Measurements from ENCODE around the gene CERS6. TPM values are rescaled to one million over a fixed set of nuclear protein-coding genes. Genes with fewer than 3 reads are reported as not detected.

CERS6 gene
- total and polyA plus RNA-seq, 4 donors: 4.2 to 20.4 (median 10.1) TPM

GRCh38 chr2:168536925-168537466 is 80.9 kb downstream of the CERS6 start:
- no peak for TF ChIP-seq YY1 (IDR thresholded peaks at IDR 0.05)
- TF ChIP-seq HNF4A (conservative IDR thresholded peaks at IDR 0.05): no peak
- no peak for TF ChIP-seq HNF4G (IDR thresholded peaks at IDR 0.05)
- no peak for TF ChIP-seq RAD21 (IDR thresholded peaks at IDR 0.05)
- no peak for TF ChIP-seq EGR1 (IDR thresholded peaks at IDR 0.05; ENCODE audit: low read depth in 2 of 2)
- no peak for TF ChIP-seq SP1 (IDR thresholded peaks at IDR 0.05)
- TF ChIP-seq RXRA (IDR thresholded peaks at IDR 0.05): no peak
- TF ChIP-seq MAX (IDR thresholded peaks at IDR 0.05): no peak
- no peak for TF ChIP-seq CTCF (IDR thresholded peaks at IDR 0.05; ENCODE audit: low read depth, low read length, missing input control)
- no peak for TF ChIP-seq GABPA (IDR thresholded peaks at IDR 0.05 in 1 of 2, conservative IDR thresholded peaks at IDR 0.05 in 1 of 2)
- Histone ChIP-seq H3K27me3 (ENCODE audit: control insufficient read depth in 4 of 4, insufficient read depth in 4 of 4, low read length in 3 of 4) (no peaks in the 10 kb centered on the region), H3K4me3 (ENCODE audit: low read depth in 1 of 3, low read length in 3 of 3) (no peak overlapping the region), H3K9me3 (ENCODE audit: control insufficient read depth in 4 of 4, low read length in 3 of 4) (peaks cover 0 to 12% (median 4%) of the 10 kb centered on the region in 4 donors), H3K9ac (ENCODE audit: low read depth in 1 of 2, low read length in 2 of 2) (no peak overlapping the region), H3K27ac (ENCODE audit: low read depth in 1 of 2, low read length in 2 of 2) (no peak overlapping the region), H3K4me1 (ENCODE audit: control insufficient read depth in 4 of 4, insufficient read depth in 4 of 4, low read length in 3 of 4) (peaks cover 0 to 3% (median 0%) of the 10 kb centered on the region in 4 donors), H3K36me3 (ENCODE audit: control insufficient read depth in 4 of 4, insufficient read depth in 3 of 4, low read depth in 1 of 4, low read length in 3 of 4) (no peaks in the 10 kb centered on the region)
- 85% methylated on average over 2 of the region's 2 CpGs for WGBS
- no peak for DNase-seq (ENCODE audit: low spot score)

- H3K9ac ChIP-seq (ENCODE audit: low read depth in 1 of 2, low read length in 2 of 2): no peak overlapping the region
- H3K27me3 ChIP-seq (ENCODE audit: control insufficient read depth in 4 of 4, insufficient read depth in 4 of 4, low read length in 3 of 4): no peaks in the 10 kb centered on the region
- H3K4me1 ChIP-seq (ENCODE audit: control insufficient read depth in 4 of 4, insufficient read depth in 4 of 4, low read length in 3 of 4): peaks cover 0 to 3% (median 0%) of the 10 kb centered on the region in 4 donors
- no peak for DNase-seq (ENCODE audit: low spot score)
- no peaks in the 10 kb centered on the region for H3K36me3 ChIP-seq (ENCODE audit: control insufficient read depth in 4 of 4, insufficient read depth in 3 of 4, low read depth in 1 of 4, low read length in 3 of 4)
- WGBS: 100% methylated on average over 1 of the region's 1 CpG
- TF ChIP-seq JUND (IDR thresholded peaks at IDR 0.05): no peak
- no peak for TF ChIP-seq RAD21 (IDR thresholded peaks at IDR 0.05)
- TF ChIP-seq ATF3 (IDR thresholded peaks at IDR 0.05): no peak
- TF ChIP-seq FOXA2 (IDR thresholded peaks at IDR 0.05): no peak
- TF ChIP-seq FOXA1 (IDR thresholded peaks at IDR 0.05): no peak
- TF ChIP-seq EGR1 (IDR thresholded peaks at IDR 0.05; ENCODE audit: low read depth in 2 of 2): no peak
- no peak for TF ChIP-seq RXRA (IDR thresholded peaks at IDR 0.05)
- TF ChIP-seq TAF1 (conservative IDR thresholded peaks at IDR 0.05): no peak
- TF ChIP-seq YY1 (IDR thresholded peaks at IDR 0.05): no peak
- TF ChIP-seq MAX (IDR thresholded peaks at IDR 0.05): no peak
- TF ChIP-seq REST (IDR thresholded peaks at IDR 0.05): no peak
- no peak for TF ChIP-seq HNF4G (IDR thresholded peaks at IDR 0.05)
- no peak for TF ChIP-seq ZBTB33 (IDR thresholded peaks at IDR 0.05)
- no peak for TF ChIP-seq GABPA (IDR thresholded peaks at IDR 0.05 in 1 of 2, conservative IDR thresholded peaks at IDR 0.05 in 1 of 2)
- TF ChIP-seq SP1 (IDR thresholded peaks at IDR 0.05): no peak
- no peak for TF ChIP-seq NR2F2 (IDR thresholded peaks at IDR 0.05)
- no peak overlapping the region for H3K27ac ChIP-seq (ENCODE audit: low read depth in 1 of 2, low read length in 2 of 2)
- peaks cover 0 to 12% (median 4%) of the 10 kb centered on the region in 4 donors for H3K9me3 ChIP-seq (ENCODE audit: control insufficient read depth in 4 of 4, low read length in 3 of 4)
- no peak overlapping the region for H3K4me3 ChIP-seq (ENCODE audit: low read depth in 1 of 3, low read length in 3 of 3)
Measured at GRCh38 chr2:168538133-168538532, 82.1 kb downstream of the CERS6 start.

Data from liver (tissue), 9 donors.